HL-60 (cell line): ENCODE results near the gene RBMS3.

Experiments
- GABPA ChIP-seq: IDR thresholded peaks from 2 replicates; pipeline ENCODE4 v1.6.1; 2012; ENCODE audit warnings: low read depth
- POLR2AphosphoS5 ChIP-seq: IDR thresholded peaks from 2 replicates; pipeline ENCODE4 v1.6.1; 2012; ENCODE audit warnings: low read depth
- SPI1 ChIP-seq: IDR thresholded peaks from 2 replicates; pipeline ENCODE4 v1.6.1; 2012; ENCODE audit warnings: low read depth, mild to moderate bottlenecking, borderline replicate concordance
- TF ChIP-seq, protein P1 (sequence below): IDR thresholded peaks from one replicate; pipeline ENCODE4 v1.5.1; 2011; ENCODE audit warnings: low read length, control low read depth, inconsistent platforms; ENCODE audit not compliant: insufficient read depth
- TF ChIP-seq, protein P2 (sequence below): IDR thresholded peaks from 2 replicates; pipeline ENCODE4 v1.6.1; 2012; ENCODE audit warnings: low read depth; ENCODE audit not compliant: insufficient replicate concordance

DNA sequence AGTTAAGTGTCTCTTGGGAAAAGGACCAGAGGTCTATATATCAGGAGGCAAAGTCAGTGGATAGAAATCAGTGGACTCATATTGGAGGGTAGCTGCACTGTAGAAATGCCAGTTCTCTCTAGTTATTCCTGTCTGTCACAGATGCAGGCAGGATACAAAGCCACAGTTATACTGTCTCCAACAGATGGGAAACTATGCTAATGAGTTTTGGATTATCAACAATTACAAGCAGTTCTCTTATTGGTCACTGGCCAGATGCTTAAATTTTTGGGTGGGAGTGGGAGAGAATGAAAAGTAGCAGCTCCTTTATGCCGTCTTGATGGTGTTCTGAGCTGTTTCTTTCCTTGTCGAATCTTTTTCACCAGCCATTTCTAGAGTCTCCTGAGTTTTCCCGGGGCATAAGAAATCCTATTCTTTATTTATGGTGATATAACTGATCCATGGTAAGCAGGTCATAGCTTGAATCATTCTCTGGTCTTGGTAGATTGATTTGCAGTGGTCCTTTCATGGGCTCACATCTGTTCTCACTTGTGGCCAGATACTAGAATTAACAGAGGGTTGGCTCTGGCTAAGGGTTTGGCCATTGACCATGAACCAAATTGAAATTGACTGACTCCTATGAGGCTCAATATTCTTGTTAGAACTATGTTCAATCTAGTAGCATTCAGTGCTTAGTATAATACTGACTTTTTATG lies 44.6 kb upstream of the RBMS3 start:
- TF ChIP-seq, protein P1, sequence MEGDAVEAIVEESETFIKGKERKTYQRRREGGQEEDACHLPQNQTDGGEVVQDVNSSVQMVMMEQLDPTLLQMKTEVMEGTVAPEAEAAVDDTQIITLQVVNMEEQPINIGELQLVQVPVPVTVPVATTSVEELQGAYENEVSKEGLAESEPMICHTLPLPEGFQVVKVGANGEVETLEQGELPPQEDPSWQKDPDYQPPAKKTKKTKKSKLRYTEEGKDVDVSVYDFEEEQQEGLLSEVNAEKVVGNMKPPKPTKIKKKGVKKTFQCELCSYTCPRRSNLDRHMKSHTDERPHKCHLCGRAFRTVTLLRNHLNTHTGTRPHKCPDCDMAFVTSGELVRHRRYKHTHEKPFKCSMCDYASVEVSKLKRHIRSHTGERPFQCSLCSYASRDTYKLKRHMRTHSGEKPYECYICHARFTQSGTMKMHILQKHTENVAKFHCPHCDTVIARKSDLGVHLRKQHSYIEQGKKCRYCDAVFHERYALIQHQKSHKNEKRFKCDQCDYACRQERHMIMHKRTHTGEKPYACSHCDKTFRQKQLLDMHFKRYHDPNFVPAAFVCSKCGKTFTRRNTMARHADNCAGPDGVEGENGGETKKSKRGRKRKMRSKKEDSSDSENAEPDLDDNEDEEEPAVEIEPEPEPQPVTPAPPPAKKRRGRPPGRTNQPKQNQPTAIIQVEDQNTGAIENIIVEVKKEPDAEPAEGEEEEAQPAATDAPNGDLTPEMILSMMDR = no peak
- TF ChIP-seq, protein P2, sequence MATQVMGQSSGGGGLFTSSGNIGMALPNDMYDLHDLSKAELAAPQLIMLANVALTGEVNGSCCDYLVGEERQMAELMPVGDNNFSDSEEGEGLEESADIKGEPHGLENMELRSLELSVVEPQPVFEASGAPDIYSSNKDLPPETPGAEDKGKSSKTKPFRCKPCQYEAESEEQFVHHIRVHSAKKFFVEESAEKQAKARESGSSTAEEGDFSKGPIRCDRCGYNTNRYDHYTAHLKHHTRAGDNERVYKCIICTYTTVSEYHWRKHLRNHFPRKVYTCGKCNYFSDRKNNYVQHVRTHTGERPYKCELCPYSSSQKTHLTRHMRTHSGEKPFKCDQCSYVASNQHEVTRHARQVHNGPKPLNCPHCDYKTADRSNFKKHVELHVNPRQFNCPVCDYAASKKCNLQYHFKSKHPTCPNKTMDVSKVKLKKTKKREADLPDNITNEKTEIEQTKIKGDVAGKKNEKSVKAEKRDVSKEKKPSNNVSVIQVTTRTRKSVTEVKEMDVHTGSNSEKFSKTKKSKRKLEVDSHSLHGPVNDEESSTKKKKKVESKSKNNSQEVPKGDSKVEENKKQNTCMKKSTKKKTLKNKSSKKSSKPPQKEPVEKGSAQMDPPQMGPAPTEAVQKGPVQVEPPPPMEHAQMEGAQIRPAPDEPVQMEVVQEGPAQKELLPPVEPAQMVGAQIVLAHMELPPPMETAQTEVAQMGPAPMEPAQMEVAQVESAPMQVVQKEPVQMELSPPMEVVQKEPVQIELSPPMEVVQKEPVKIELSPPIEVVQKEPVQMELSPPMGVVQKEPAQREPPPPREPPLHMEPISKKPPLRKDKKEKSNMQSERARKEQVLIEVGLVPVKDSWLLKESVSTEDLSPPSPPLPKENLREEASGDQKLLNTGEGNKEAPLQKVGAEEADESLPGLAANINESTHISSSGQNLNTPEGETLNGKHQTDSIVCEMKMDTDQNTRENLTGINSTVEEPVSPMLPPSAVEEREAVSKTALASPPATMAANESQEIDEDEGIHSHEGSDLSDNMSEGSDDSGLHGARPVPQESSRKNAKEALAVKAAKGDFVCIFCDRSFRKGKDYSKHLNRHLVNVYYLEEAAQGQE = no peak
- no peak for TF ChIP-seq POLR2AphosphoS5
- no peak for TF ChIP-seq SPI1
- TF ChIP-seq GABPA = no peak
